Activated CD8-positive, alpha-beta memory T cell treated with anti-CD3 and anti-CD28 coated beads, Interleukin-2, amount 10 ng/mL, durations not matched to agents 7 days and 5 days (primary cell): ENCODE data around the gene ZBTB32. TPM values are rescaled to one million over a fixed set of nuclear protein-coding genes. Genes with fewer than 3 reads are reported as not detected.

Experiments used
- ATAC-seq: fragments of 150-1000 bp; cut with Tn5 transposase; one replicate; pipeline ENCODE4 v1.10.0; 2021; ENCODE audit warnings: moderate library complexity
- CTCF ChIA-PET: fragments of 350-600 bp; sonication (Branson Sonifier 250); formaldehyde crosslinking; loops from one replicate; lab custom pipeline; 2021; ENCODE audit warnings: antibody characterized with exemption; lab: Charles Lee
- DNase-seq: peaks from one replicate; pipeline ENCODE4 v3.0.0-alpha.2; 2020
- H3K27ac Mint-ChIP-seq: one replicate; pipeline ENCODE4 v1.8.0; 2021; ENCODE audit warnings: mild to moderate bottlenecking, mixed read lengths
- H3K27me3 Mint-ChIP-seq: one replicate; pipeline ENCODE4 v1.8.0; 2021; ENCODE audit warnings: mixed read lengths
- H3K36me3 Mint-ChIP-seq: one replicate; pipeline ENCODE4 v1.8.0; 2021; ENCODE audit warnings: mild to moderate bottlenecking, mixed read lengths
- H3K4me1 Mint-ChIP-seq: one replicate; pipeline ENCODE4 v1.8.0; 2021; ENCODE audit warnings: mixed read lengths
- H3K4me3 Mint-ChIP-seq: one replicate; pipeline ENCODE4 v1.8.0; 2021; ENCODE audit warnings: mild to moderate bottlenecking, moderate library complexity, mixed read lengths
- H3K9me3 Mint-ChIP-seq: one replicate; pipeline ENCODE4 v1.8.0; 2022; ENCODE audit warnings: low read depth, mixed read lengths
- total RNA-seq, 2 experiments: library from RNA; stranded (reverse); gene quantifications; one replicate each; pipeline ENCODE4 v1.2.3, GENCODE V29; 2021

Gene ZBTB32
- total RNA-seq, 2 experiments from 2014 or later, result 133 to 185 TPM

DNA sequence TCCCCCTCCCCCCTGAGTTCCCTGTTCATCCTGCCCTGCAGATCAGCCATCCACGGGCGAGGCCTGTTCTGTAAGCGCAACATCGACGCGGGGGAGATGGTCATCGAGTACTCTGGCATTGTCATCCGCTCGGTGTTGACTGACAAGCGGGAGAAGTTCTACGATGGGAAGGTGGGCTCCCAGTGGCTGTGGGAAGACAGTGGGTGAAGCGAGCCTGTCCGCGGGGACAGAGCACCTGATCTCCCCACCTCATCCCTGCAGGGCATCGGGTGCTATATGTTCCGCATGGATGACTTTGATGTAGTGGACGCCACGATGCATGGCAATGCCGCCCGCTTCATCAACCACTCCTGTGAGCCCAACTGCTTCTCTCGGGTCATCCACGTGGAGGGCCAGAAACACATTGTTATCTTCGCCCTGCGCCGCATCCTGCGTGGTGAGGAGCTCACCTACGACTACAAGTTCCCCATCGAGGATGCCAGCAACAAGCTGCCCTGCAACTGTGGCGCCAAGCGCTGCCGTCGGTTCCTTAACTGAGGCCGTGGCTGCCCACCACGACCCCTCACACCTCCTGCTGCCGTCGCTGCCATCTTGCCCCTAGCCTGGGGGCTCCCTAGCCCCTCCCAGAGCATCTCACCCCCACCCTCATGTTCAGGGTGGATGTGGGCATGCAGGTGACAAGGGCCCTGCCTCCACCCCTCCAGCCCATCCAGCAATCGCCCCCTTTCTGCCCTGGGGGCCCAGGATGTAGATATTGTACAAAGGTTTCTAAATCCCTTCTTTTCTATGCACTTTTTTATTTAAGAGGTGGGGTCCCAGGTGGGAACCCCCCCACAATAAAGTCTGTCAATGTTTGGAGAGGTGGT, 33.9 kb downstream of the ZBTB32 start:
- H3K4me1 Mint-ChIP-seq, result peaks cover 22% of the 10 kb centered on the region
- H3K4me3 Mint-ChIP-seq, result no peak overlapping the region
- DNase-seq, result no peak
- ATAC-seq, result no peak
- H3K27me3 Mint-ChIP-seq, result no peaks in the 10 kb centered on the region
- no peak overlapping the region for H3K27ac Mint-ChIP-seq
- H3K36me3 Mint-ChIP-seq, result peaks cover 37% of the 10 kb centered on the region
- H3K9me3 Mint-ChIP-seq, result no peaks in the 10 kb centered on the region
- CTCF ChIA-PET, result interaction anchor here (0.9 to 2.4 kb wide), 6 partner anchors 10 to 45 kb away, joined by 3 to 9 read pairs (median 5); partner anchors contain the start of gene LIN37

DNA sequence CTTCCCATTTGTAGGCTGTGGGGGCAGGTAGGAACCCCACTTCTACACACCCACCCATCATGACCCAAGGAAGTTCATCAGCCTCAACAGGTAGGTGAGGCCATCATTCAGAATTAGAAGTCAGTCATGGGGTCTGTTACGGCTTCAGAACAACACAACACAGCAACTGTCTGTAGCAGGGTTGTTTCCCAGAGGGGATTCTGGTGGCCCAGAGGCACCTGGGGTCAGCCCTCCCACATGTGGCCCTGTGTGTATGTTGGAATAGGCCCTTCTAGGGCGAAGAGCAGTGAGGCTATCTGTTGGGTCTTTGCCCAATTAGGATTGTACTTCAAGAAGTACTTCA, 34.5 kb downstream of the ZBTB32 start:
- CTCF ChIA-PET, result interaction anchor here (2.2 to 2.4 kb wide), 4 partner anchors 12 to 44 kb away, joined by 7 to 10 read pairs (median 8); no protein-coding TSS in a partner anchor
- no peaks in the 10 kb centered on the region for H3K9me3 Mint-ChIP-seq
- H3K4me3 Mint-ChIP-seq, result no peak overlapping the region
- H3K27ac Mint-ChIP-seq, result peak overlapping the region; percentile 52
- ATAC-seq (no peak), DNase-seq (no peak)
- peaks cover 40% of the 10 kb centered on the region for H3K36me3 Mint-ChIP-seq
- peaks cover 26% of the 10 kb centered on the region for H3K4me1 Mint-ChIP-seq
- H3K27me3 Mint-ChIP-seq, result no peaks in the 10 kb centered on the region

DNA sequence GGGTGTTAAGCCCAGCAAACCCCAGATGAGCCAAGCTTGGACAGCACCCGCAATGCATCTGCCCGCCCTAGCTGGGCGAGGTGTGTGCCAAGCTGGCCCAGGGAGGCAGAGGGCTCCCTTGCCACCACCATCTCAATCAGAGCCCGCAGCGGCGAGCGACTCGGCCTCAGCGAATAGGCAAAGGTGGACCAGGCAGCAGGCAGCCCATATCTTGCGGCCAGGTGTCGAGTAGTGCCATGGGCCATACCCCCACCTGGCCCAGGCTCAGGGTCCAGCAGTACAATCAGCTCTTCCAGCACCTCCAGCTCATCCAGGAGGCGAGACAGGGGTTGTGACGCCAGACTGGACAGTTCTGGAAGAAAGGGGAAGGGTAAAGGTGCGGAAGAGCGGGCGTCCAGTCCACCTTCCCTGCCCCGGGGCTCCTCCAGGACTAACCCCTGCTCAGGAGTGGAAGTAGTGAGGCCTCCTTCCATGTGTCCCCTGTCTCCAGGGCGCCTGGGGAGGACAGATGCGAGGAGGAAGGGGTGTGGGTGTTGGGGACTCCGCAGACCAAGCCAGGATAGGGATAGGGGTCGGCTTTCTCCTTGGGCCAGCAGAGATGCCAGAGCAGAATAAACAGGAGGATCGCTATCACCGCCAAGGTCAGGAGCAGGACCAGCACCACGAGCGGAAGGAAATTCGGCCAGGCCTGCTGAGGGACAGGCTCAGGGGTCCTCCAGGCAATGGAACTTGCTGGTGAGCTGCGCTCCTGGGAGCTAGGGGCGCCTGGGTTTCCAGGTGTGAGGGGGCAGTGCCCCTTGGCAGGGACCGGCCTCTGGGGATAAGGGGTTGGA, 35.1 kb downstream of the ZBTB32 start:
- Mint-ChIP-seq H3K27me3 (no peaks in the 10 kb centered on the region), H3K27ac (no peak overlapping the region), H3K9me3 (no peaks in the 10 kb centered on the region), H3K36me3 (peaks cover 34% of the 10 kb centered on the region), H3K4me3 (peak overlapping the region; percentile 84), H3K4me1 (peaks cover 32% of the 10 kb centered on the region)
- CTCF ChIA-PET, result interaction anchor here (1.0 to 2.2 kb wide), 9 partner anchors 9 to 229 kb away, joined by 3 to 10 read pairs (median 4); partner anchors contain the start of genes HSPB6 and LIN37
- no peak for ATAC-seq
- no peak for DNase-seq

DNA sequence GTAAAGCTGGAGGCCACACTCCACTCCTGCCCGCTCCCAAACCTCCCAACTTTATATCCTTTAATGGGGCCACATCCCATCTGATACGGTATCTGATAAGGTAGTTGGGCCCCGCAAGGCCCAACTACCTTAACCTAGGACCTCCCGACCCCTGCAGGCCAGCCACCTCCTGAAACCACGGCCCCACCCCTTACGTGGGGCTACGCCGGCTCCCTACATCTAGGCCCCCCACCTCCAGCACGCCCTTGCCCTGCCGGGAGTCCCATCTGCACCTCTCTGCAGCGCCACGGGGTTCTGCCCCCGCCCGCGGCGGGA, 35.7 kb downstream of the ZBTB32 start:
- peak overlapping the region; percentile 55 for H3K27ac Mint-ChIP-seq
- ATAC-seq, result peak; percentile 20

DNA sequence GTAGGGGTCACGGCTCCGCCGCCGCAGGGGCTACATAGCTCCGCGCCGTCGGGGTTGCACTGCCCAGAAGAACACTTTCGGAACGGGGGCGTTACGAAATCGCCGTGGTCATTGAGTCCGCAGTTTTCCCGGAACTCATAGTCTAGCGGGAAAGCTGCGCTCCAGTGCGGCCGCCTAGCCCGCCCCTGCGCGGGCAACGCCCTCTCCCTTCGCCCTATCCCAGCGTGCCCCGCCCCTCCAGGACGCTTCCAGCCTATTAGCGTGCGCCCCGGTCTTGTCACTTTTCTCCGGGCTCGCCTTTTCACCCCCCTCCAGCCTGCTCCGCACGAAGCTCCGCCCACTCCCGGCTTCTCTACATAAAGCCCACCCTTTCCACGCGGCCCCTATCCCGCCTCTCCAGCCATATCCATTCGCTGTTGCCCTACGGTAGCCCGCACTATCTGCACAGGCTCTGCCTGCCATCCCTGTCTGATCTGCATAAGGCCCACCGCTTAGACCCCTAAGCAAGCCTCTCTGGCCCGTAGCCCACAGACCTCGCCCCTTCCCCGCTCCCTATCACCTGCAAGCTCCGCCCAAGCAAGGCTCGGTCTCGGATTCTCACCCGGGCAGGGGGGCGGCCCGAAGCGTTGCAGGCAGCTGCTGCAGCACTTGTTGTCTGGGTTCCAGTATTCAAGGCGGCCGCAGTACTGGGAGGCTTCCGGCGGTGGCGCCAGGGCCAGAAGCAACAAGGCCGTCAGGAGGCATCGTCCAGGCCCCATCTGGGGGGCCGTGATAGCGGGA, 36.3 kb downstream of the ZBTB32 start:
- Mint-ChIP-seq H3K27me3 (no peaks in the 10 kb centered on the region), H3K4me3 (peak overlapping the region; percentile 84), H3K4me1 (peaks cover 37% of the 10 kb centered on the region), H3K9me3 (no peaks in the 10 kb centered on the region), H3K27ac (peak overlapping the region; percentile 96), H3K36me3 (peaks cover 27% of the 10 kb centered on the region)
- ATAC-seq, result peak; percentile 72
- CTCF ChIA-PET, result interaction anchor here (0.6 to 2.2 kb wide), 17 partner anchors 8 to 230 kb away, joined by 3 to 10 read pairs (median 4); partner anchors contain the start of genes HSPB6 and LIN37
- peak; percentile 99 for DNase-seq

More for the DNA sequence above, 35.7 kb downstream of the ZBTB32 start:
- Mint-ChIP-seq H3K4me3 (peak overlapping the region; percentile 84), H3K36me3 (peaks cover 29% of the 10 kb centered on the region), H3K4me1 (peaks cover 34% of the 10 kb centered on the region), H3K27me3 (no peaks in the 10 kb centered on the region), H3K9me3 (no peaks in the 10 kb centered on the region)
- CTCF ChIA-PET, result interaction anchor here (1.0 to 2.2 kb wide), 15 partner anchors 9 to 229 kb away, joined by 3 to 10 read pairs (median 4); partner anchors contain the start of genes HSPB6 and LIN37
- no peak for DNase-seq

DNA sequence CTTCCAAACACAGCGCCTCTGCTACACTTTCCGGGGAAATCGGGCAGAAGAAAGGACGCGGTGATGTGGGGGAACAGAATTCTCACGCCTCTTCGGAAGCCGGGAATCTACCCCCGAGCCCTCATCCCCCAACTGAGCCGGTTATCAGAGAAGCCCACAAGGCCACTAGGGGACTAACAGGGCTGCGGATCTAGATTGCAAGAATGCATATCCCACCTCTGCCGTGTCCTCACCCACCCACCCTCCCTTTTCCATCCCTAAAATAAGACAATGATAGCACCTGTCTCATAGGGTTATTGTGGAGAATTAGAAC, 36.8 kb downstream of the ZBTB32 start:
- H3K36me3 Mint-ChIP-seq, result peaks cover 26% of the 10 kb centered on the region
- DNase-seq, result no peak
- no peak for ATAC-seq
- no peaks in the 10 kb centered on the region for H3K9me3 Mint-ChIP-seq
- H3K4me1 Mint-ChIP-seq, result peaks cover 42% of the 10 kb centered on the region
- CTCF ChIA-PET, result interaction anchor here (0.6 to 2.2 kb wide), 13 partner anchors 10 to 230 kb away, joined by 3 to 10 read pairs (median 4); partner anchors contain the start of gene HSPB6
- H3K4me3 Mint-ChIP-seq, result peak overlapping the region; percentile 84
- peak overlapping the region; percentile 100 for H3K27ac Mint-ChIP-seq
- no peaks in the 10 kb centered on the region for H3K27me3 Mint-ChIP-seq

DNA sequence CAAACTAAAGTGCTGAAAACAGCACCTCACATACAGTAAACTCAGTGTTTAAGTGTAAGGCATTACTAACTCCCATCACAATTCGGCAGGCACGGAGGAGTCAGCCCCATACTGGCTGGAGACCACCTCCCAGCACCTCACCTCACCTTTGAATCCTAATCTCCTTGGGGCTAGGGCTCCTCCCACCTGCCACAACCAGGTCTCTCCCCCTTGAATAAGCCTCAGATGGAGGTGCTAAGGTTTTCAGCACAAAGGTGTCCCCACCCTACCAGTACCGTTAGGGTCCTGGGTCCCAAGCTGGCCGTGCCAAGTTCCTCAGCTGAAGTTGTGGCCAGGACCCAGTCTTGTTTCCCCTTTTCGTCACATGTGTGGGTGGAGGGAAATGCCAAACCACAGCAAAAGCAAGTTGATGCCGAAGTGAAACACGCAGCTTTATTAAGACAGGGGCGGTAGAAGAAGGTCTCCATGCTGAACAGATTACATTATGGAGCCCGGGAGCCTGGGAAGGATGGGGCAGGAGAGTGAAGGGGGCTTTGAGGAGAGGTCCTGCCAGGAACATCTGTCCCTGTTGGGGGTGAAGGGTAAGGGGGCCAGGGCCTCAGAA, 37.9 kb downstream of the ZBTB32 start, which contains the start of gene IGFLR1:
Gene IGFLR1 (minus strand): TSS at position 332 of the 604 bp plus-strand sequence. CDS start 1,272 bp downstream, outside the sequence.
- no peaks in the 10 kb centered on the region for H3K27me3 Mint-ChIP-seq
- peak; percentile 85 for DNase-seq
- peaks cover 25% of the 10 kb centered on the region for H3K36me3 Mint-ChIP-seq
- ATAC-seq, result no peak
- H3K4me3 Mint-ChIP-seq, result peak within 1 kb of the TSS; percentile 84
- CTCF ChIA-PET, result interaction anchor here (1.0 to 1.8 kb wide), 4 partner anchors 24 to 137 kb away, joined by 3 to 7 read pairs (median 5); no protein-coding TSS in a partner anchor
- no peaks in the 10 kb centered on the region for H3K9me3 Mint-ChIP-seq
- H3K4me1 Mint-ChIP-seq, result peaks cover 49% of the 10 kb centered on the region
- H3K27ac Mint-ChIP-seq, result peak within 1 kb of the TSS; percentile 100

DNA sequence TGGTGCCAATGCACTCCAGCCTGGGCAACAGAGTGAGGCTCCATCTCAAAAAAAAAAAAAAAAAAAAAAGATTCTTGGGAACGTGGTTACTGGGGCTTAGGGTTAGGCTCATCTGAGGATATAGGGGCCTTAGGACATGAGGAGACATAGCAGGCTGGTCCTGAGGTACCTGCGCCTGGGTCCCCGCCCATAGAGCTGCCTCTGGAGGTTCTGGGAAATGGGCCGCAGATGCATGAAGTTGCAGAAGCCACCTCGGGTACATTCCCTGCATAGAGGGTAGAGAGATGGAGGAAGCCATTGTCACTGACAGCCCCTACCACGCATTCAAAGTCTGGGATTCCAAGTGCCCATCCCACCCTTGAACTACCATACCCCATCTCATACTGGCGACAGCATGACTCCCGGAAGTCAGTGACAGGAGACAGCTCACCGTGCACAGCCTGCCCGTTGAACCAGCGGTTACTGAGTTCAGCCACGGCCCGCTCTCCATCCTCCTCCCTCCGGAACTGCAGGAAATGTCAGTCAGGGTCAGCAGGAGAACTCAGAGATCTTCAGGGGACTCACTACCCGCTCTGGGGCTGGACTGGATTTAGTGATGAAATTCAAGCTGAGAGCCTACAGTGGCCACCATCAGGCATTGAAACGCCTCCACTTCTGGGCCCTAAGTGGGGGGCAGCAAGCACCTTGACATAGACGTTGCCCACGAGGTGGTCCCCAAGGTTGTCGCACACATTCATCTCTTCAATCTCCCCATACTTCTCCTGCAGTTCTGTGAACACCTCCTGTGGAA, 39.5 kb downstream of the ZBTB32 start:
- Mint-ChIP-seq H3K9me3 (no peaks in the 10 kb centered on the region), H3K4me1 (peaks cover 60% of the 10 kb centered on the region), H3K27me3 (no peaks in the 10 kb centered on the region), H3K36me3 (peaks cover 12% of the 10 kb centered on the region), H3K27ac (peak overlapping the region; percentile 100), H3K4me3 (peak overlapping the region; percentile 89)
- DNase-seq (no peak), ATAC-seq (no peak)
- CTCF ChIA-PET, result interaction anchor here (1.2 to 2.7 kb wide), 6 partner anchors 31 to 160 kb away, joined by 3 to 12 read pairs (median 5); no protein-coding TSS in a partner anchor

DNA sequence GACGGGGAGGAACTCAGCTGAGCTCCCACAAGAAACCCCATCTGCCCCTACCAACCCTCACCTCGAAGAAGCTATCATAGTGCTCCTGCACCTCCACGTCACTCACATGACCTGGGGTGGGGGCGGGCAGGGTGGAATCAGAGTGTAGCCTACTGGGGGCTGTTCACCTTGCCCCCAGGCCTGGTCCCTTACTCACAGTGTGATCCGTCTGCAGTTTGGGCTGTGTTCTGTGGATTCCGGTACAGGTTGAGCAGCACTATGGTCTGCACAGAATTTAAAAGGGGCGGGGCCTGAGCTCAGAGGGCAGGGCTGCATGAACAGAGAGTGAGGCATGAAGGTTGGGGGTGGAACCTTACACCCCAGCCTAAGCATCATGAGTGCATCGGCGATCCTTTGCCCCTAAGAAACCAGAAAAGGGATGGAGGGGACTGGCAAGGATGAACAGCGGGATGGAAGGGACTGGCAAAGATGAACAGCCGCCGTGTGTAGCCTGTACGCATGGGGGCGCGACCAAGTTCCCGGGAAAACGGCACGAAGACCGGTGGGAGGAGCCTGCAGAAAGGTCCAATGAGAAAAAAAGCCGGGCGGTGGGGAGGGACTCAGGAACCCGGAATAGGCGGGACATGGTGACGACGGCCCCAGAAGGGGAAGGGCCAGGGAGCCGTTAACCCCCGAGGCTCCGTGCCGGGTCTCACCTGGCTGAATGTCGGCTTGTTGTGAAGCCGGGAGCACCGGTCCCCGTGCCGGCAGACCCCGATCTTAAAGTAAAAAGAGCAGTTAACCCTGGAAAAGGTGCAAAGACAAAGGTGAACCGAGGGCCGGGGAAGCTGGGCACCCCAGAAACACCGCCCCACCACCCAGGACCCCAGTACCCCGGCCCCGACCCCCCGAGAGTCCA, 40.3 kb downstream of the ZBTB32 start:
- Mint-ChIP-seq H3K36me3 (peaks cover 10% of the 10 kb centered on the region), H3K27ac (peak overlapping the region; percentile 100), H3K4me3 (peak overlapping the region; percentile 89), H3K27me3 (no peaks in the 10 kb centered on the region), H3K9me3 (no peaks in the 10 kb centered on the region), H3K4me1 (peaks cover 61% of the 10 kb centered on the region)
- DNase-seq (peak; percentile 97), ATAC-seq (peak; percentile 58)
- CTCF ChIA-PET, result interaction anchor here (0.9 to 2.7 kb wide), 10 partner anchors 16 to 159 kb away, joined by 3 to 12 read pairs (median 4); no protein-coding TSS in a partner anchor

DNA sequence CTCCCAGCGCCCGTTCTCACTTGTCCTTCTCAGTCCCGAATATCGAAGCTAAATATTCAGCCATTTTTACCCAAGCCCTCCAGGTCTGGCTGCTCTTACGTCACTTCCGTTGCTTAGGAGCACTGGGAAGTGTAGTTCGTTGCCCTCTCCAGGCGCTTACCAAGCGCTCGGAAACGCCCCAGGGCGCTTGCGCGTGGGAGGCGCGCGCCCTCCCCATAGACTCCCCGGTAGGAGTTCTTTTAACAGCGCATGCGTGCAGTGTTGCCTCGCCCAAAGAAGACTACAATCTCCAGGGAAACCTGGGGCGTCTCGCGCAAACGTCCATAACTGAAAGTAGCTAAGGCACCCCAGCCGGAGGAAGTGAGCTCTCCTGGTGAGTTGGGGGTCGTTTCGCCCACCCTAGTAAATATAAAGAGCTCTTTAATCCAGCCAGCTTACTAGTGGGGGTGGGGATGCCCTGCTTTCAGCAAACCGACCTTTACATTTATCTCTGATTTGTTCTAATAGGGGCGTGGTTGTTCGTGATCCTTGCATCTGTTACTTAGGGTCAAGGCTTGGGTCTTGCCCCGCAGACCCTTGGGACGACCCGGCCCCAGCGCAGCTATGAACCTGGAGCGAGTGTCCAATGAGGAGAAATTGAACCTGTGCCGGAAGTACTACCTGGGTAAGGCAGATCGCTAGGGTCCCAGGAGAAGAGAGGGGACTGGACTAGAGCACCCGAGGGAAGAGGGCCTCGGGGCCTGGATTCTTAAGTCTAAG, 41.1 kb downstream of the ZBTB32 start, which contains the start of the genes PSENEN and U2AF1L4:
Gene PSENEN (plus strand): TSS at position 324 of the 759 bp plus-strand sequence. CDS start 280 bp downstream, at position 604.
Gene U2AF1L4 (minus strand): TSS at position 91 of the 759 bp plus-strand sequence. CDS start 27 bp downstream, at position 64.
- H3K4me1 Mint-ChIP-seq, result peaks cover 67% of the 10 kb centered on the region
- peak; percentile 99 for DNase-seq
- peak within 1 kb of the TSS; percentile 89 for H3K4me3 Mint-ChIP-seq
- no peaks in the 10 kb centered on the region for H3K9me3 Mint-ChIP-seq
- H3K36me3 Mint-ChIP-seq, result peaks cover 10% of the 10 kb centered on the region
- no peaks in the 10 kb centered on the region for H3K27me3 Mint-ChIP-seq
- ATAC-seq, result peak; percentile 58
- H3K27ac Mint-ChIP-seq, result peak within 1 kb of the TSS; percentile 100
- CTCF ChIA-PET, result interaction anchor here (0.6 to 2.7 kb wide), 10 partner anchors 15 to 1340 kb away, joined by 3 to 12 read pairs (median 4); no protein-coding TSS in a partner anchor
